NT2/D1 (cell line): ENCODE data around the gene NKAIN1.

Experiments
- DNase-seq: peaks from one replicate; pipeline ENCODE4 v3.0.0-alpha.2; 2011; ENCODE audit warnings: low read depth, low spot score
- H3K27me3 ChIP-seq: 2 replicates; pipeline ENCODE4 v1.6.0; 2011; ENCODE audit warnings: mild to moderate bottlenecking; ENCODE audit not compliant: insufficient read length, insufficient read depth
- H3K36me3 ChIP-seq: 2 replicates; pipeline ENCODE4 v1.6.1; 2011; ENCODE audit warnings: mild to moderate bottlenecking, low read length, mixed read lengths; ENCODE audit not compliant: insufficient read depth, insufficient read length
- H3K4me1 ChIP-seq: 2 replicates; pipeline ENCODE4 v1.5.1; 2011; ENCODE audit not compliant: insufficient read depth, insufficient read length
- H3K4me3 ChIP-seq: 2 replicates; pipeline ENCODE4 v1.5.1; 2011; ENCODE audit warnings: low read depth; ENCODE audit not compliant: insufficient read length
- H3K9ac ChIP-seq: 2 replicates; pipeline ENCODE4 v1.6.0; 2011; ENCODE audit warnings: low read depth; ENCODE audit not compliant: insufficient read length
- H3K9me3 ChIP-seq: 2 replicates; pipeline ENCODE4 v1.5.1; 2011; ENCODE audit warnings: mild to moderate bottlenecking, low read length; ENCODE audit not compliant: insufficient read depth
- SUZ12 ChIP-seq: IDR thresholded peaks from 2 replicates; pipeline ENCODE4 v1.6.1; 2011; ENCODE audit not compliant: insufficient read length, insufficient read depth; ENCODE audit errors: extremely low read depth
- YY1 ChIP-seq: IDR thresholded peaks from 2 replicates; pipeline ENCODE4 v1.6.1; 2011; ENCODE audit not compliant: insufficient read length, insufficient read depth
- ZNF274 ChIP-seq: IDR thresholded peaks from 2 replicates; pipeline ENCODE4 v1.6.1; 2011; ENCODE audit warnings: mild to moderate bottlenecking, low read depth, low read length

The NKAIN1 gene

DNA sequence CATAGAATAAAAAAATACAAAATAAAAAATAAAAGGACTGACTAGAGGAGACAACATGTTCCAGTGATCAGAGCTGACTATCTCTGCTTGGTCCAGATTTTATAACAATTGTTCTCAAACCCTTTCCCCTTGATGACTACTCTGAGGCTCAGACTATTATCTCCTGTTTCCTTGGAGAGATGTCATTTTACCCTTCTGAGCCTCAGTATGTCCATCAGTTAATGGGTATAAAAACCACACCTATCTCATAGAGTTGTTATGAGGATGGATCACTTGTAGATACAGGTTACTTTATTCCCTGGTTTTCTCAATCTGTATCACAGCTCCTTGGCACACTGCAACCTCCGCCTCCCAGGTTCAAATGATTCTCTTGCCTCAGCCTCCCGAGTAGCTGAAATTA, 7.0 kb downstream of the NKAIN1 start:
- Histone ChIP-seq H3K4me1 (peaks cover 18% of the 10 kb centered on the region), H3K9ac (no peak overlapping the region), H3K4me3 (no peak overlapping the region), H3K36me3 (no peaks in the 10 kb centered on the region), H3K9me3 (no peaks in the 10 kb centered on the region), H3K27me3 (peaks cover under 1% of the 10 kb centered on the region)
- no peak for DNase-seq
- TF ChIP-seq YY1 = no peak
- no peak for TF ChIP-seq SUZ12
- TF ChIP-seq ZNF274 = no peak

DNA sequence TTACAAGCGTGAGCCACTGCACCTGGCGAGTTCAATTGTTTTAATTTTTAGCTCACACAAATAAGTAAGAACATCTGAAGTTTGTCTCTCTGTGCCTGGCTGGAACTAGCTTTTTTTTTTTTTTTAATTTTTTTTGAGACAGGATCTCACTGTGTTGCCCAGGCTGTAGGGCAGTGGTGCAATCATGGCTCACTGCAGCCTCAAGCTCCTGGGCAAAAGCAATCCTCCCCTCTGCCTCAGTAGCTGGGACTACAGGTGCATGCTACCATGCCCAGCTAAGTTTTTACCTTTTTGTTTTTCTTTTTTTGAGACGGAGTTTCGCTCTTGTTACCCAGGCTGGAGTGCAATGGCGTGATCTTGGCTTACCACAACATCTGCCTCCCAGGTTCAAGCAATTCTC, 7.9 kb downstream of the NKAIN1 start:
- TF ChIP-seq YY1 (no peak), SUZ12 (no peak), ZNF274 (no peak)
- DNase-seq = no peak
- Histone ChIP-seq H3K9ac (no peak overlapping the region), H3K4me3 (no peak overlapping the region), H3K36me3 (no peaks in the 10 kb centered on the region), H3K27me3 (no peaks in the 10 kb centered on the region), H3K4me1 (peaks cover 18% of the 10 kb centered on the region), H3K9me3 (no peaks in the 10 kb centered on the region)

GRCh38 chr1:31230378-31230777, 9.3 kb downstream of the NKAIN1 start:
- no peak overlapping the region for H3K9ac ChIP-seq
- no peaks in the 10 kb centered on the region for H3K36me3 ChIP-seq
- no peak overlapping the region for H3K4me3 ChIP-seq
- H3K27me3 ChIP-seq = no peaks in the 10 kb centered on the region
- no peak for TF ChIP-seq YY1
- TF ChIP-seq ZNF274 = no peak
- TF ChIP-seq SUZ12 = no peak
- H3K9me3 ChIP-seq = no peaks in the 10 kb centered on the region
- H3K4me1 ChIP-seq = peaks cover 18% of the 10 kb centered on the region
- no peak for DNase-seq

DNA sequence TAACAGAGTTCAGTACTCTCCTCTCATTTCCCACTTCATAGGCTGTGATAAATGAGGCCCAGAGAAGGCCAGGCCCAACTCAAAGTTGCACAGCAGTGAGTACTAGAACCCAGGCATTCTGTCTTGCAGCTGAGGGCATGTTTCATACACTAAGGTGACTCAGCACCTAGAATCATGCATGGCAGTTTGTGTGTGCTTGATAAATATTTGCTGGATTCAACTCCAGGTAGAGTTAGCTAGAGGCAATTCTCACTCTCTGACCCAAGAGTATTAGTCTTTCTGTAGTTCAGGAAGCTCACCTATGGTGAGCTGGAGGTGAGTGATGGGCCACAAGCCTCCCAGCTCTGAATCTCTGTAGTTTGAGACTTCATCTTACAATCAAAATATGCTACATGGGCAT, 10.7 kb downstream of the NKAIN1 start:
- no peaks in the 10 kb centered on the region for H3K9me3 ChIP-seq
- H3K9ac ChIP-seq = no peak overlapping the region
- H3K4me3 ChIP-seq = no peak overlapping the region
- peaks cover 11% of the 10 kb centered on the region for H3K4me1 ChIP-seq
- TF ChIP-seq SUZ12 = no peak
- TF ChIP-seq YY1 = no peak
- TF ChIP-seq ZNF274 = no peak
- DNase-seq = no peak
- H3K27me3 ChIP-seq = no peaks in the 10 kb centered on the region
- no peaks in the 10 kb centered on the region for H3K36me3 ChIP-seq

DNA sequence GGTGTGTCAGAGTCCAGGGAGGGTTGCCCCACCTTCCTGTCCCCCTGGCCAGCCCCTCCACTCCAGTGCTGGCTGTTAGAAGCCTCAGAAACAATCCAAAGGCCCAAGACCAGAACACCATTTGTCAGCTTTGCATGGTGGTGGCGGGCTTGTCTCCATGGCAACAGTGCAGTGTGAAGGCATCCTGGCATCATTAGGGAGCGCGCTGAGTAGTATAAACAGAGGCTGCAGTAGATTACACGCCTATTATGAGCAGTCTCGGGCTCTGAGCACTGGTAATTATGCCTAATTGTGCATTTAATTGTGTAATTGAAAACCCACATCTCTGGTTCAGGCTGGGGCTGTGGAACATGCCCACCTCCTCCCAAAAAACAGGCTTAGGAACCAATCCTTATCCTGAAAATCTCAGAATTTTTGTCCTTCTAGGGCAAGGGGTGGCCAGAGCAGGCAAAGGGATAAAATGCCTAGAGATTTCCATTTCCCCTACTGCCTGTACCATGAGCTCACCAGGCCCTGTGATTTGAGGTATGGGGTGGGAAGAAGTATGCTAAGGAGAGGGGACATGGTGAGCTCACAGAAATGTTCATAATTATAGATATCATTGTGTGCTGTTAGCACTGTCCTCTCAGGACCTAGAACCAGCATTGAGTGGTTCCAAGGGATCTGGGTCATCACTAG, 11.7 kb downstream of the NKAIN1 start:
- no peak for DNase-seq
- no peak overlapping the region for H3K9ac ChIP-seq
- H3K4me3 ChIP-seq = no peak overlapping the region
- TF ChIP-seq YY1 (no peak), ZNF274 (no peak), SUZ12 (no peak)
- peaks cover 12% of the 10 kb centered on the region for H3K4me1 ChIP-seq
- H3K36me3 ChIP-seq = no peaks in the 10 kb centered on the region
- no peaks in the 10 kb centered on the region for H3K27me3 ChIP-seq
- no peaks in the 10 kb centered on the region for H3K9me3 ChIP-seq

DNA sequence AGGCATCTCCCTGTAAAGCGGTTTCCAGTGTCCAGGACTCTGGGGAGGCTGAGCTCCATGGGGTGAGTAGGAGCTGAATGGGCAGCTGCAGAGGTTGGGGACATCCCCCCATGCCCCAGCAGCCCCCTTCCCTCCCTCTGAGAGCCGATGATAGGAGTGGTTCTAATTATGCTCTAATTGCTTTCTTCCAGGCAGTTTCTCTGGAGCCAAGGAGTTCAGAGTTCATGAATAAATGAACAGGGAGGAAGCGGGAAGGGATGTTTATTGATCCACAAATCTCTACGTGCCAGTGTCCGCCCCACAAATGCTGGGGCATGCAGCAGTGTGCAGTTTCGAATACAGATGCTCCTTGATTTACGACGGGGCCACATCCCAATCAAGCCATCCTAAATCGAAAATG, 15.6 kb downstream of the NKAIN1 start:
- Histone ChIP-seq H3K4me1 (peaks cover 13% of the 10 kb centered on the region), H3K36me3 (no peaks in the 10 kb centered on the region), H3K9me3 (no peaks in the 10 kb centered on the region), H3K9ac (no peak overlapping the region), H3K4me3 (no peak overlapping the region), H3K27me3 (no peaks in the 10 kb centered on the region)
- no peak for TF ChIP-seq SUZ12
- no peak for TF ChIP-seq ZNF274
- no peak for TF ChIP-seq YY1
- no peak for DNase-seq

DNA sequence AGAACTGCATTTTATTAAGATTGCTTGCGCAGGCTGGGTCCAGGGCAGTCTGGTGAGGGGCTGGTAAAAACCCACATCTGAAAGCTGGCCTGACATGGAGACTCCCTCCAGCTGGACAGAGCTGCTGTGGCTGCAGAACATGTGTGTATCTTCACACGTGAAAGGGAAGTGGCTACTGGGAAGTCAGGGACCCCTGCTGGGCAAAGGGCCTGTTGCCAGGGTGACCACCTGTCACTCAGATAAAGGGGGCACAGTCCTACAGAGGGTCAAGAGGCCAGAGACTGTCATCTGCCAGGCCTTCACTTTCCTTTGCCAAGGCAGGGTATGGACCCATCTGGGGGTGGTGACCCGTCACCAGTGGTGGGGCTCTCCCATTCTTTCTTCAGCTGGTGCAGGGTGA, 17.5 kb downstream of the NKAIN1 start:
- no peak for DNase-seq
- H3K27me3 ChIP-seq = no peaks in the 10 kb centered on the region
- no peak overlapping the region for H3K4me3 ChIP-seq
- H3K9ac ChIP-seq = peak overlapping the region; percentile 21
- peaks cover 13% of the 10 kb centered on the region for H3K4me1 ChIP-seq
- no peak for TF ChIP-seq SUZ12
- TF ChIP-seq ZNF274 = no peak
- no peak for TF ChIP-seq YY1
- H3K9me3 ChIP-seq = no peaks in the 10 kb centered on the region
- H3K36me3 ChIP-seq = no peaks in the 10 kb centered on the region

GRCh38 chr1:31221072-31221471, 18.6 kb downstream of the NKAIN1 start:
- no peaks in the 10 kb centered on the region for H3K9me3 ChIP-seq
- DNase-seq = no peak
- no peaks in the 10 kb centered on the region for H3K36me3 ChIP-seq
- TF ChIP-seq ZNF274 = no peak
- TF ChIP-seq SUZ12 = no peak
- TF ChIP-seq YY1 = no peak
- no peaks in the 10 kb centered on the region for H3K27me3 ChIP-seq
- H3K4me1 ChIP-seq = peaks cover 15% of the 10 kb centered on the region
- H3K9ac ChIP-seq = no peak overlapping the region
- H3K4me3 ChIP-seq = no peak overlapping the region
